GM18526 (cell line): ENCODE measurements around the gene HSPA12B.

ENCODE experiments used
- POLR2A ChIP-seq: IDR thresholded peaks from 3 replicates; pipeline ENCODE4 v1.6.1; 2011; ENCODE audit not compliant: insufficient read length; ENCODE audit errors: extremely low read depth

The HSPA12B gene

GRCh38 chr20:3777716-3778629 lies 45.5 kb downstream of the HSPA12B start:
- TF ChIP-seq POLR2A: no peak

GRCh38 chr20:3778976-3779375 lies 46.5 kb downstream of the HSPA12B start:
- TF ChIP-seq POLR2A: no peak

- no peak for TF ChIP-seq POLR2A
Observed at GRCh38 chr20:3781153-3781910, 48.8 kb downstream of the HSPA12B start, which contains the start of gene SPEF1. Gene SPEF1 (minus strand): TSS chr20:3781448. CDS start chr20:3781287, 161 bp downstream.

- TF ChIP-seq POLR2A: no peak
Observed at GRCh38 chr20:3782597-3782996, 50.1 kb downstream of the HSPA12B start.

GRCh38 chr20:3783068-3783489 lies 50.6 kb downstream of the HSPA12B start:
- no peak for TF ChIP-seq POLR2A

GRCh38 chr20:3783511-3784195 lies 51.2 kb downstream of the HSPA12B start:
- no peak for TF ChIP-seq POLR2A

GRCh38 chr20:3784216-3784853 lies 51.9 kb downstream of the HSPA12B start:
- TF ChIP-seq POLR2A: no peak

GRCh38 chr20:3784863-3785239 lies 52.4 kb downstream of the HSPA12B start:
- no peak for TF ChIP-seq POLR2A

GRCh38 chr20:3785240-3786125 lies 53.0 kb downstream of the HSPA12B start:
- no peak for TF ChIP-seq POLR2A

GRCh38 chr20:3786126-3786484 lies 53.6 kb downstream of the HSPA12B start:
- TF ChIP-seq POLR2A: no peak

GRCh38 chr20:3786665-3787323 lies 54.3 kb downstream of the HSPA12B start, which contains the start of gene CENPB:
Gene CENPB (minus strand): TSS chr20:3786740. CDS start chr20:3786483, 257 bp downstream.
- peak; percentile 47 for TF ChIP-seq POLR2A

GRCh38 chr20:3787324-3788014 lies 55.0 kb downstream of the HSPA12B start:
- no peak for TF ChIP-seq POLR2A

- no peak for TF ChIP-seq POLR2A
Observed at GRCh38 chr20:3788685-3789155, 56.2 kb downstream of the HSPA12B start.
